Spleen (tissue), 7 donors: ENCODE measurements around the gene ZGRF1.
"Not testable (repeated sequence)": the region's sequence is repeated elsewhere in the genome, so short reads cannot be mapped to it uniquely, and the experiment has no call there.

Experiments
- POLR2A ChIP-seq, 3 donors: fragments of 450-650 bp; IDR thresholded peaks; one replicate each; pipeline ENCODE4 v1.5.1; 2017; ENCODE audit warnings: antibody characterized with exemption in 3 of 3, mild to moderate bottlenecking in 1 of 3
- POLR2AphosphoS5 ChIP-seq, 3 donors: sonication (generic); formaldehyde crosslinking; IDR thresholded peaks; one replicate each; pipeline ENCODE4 v1.5.1; 2017; ENCODE audit warnings: antibody characterized with exemption in 3 of 3
- TF ChIP-seq, protein P1 (sequence below), 11 experiments: fragments of 200-600 bp in 7 of 11; fragments of 450-650 bp in 4 of 11; sonication (generic) in 4 of 11; IDR thresholded peaks in 8 of 11; conservative IDR thresholded peaks in 3 of 11; 1 replicate in 7 of 11; 2 replicates in 4 of 11; pipeline versions ENCODE4 v1.4.0 to v1.8.0; 2016 to 2021; ENCODE audit warnings: antibody characterized with exemption in 11 of 11, inconsistent platforms in 4 of 11, mild to moderate bottlenecking in 1 of 11
- donor health status: DM: no; HTN: no; CAD: no; lungs with moderate emphysema.
- donor health status: DM: no; HTN: no; CAD: no.
- donor health status: DM: no; HTN: no; CAD: no.

DNA sequence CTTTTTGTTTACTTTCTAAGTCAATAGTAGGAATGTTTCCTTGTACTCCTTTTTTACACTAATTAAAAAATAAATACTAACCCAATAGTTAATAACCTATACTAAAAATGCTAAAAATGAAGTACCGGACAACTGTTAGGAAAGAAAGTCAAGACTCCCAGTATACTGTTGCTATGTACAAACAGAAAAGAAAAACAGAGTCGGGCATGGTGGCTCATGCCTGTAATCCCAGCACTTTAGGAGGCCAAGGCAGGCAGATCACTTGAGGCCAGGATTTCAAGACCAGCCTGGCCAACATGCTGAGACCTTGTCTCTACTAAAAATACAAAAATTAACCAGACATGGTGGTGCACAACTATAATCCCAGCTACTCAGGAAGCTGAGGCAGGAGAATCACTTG lies 23.9 kb downstream of the ZGRF1 start:
- not testable (repeated sequence) for TF ChIP-seq POLR2AphosphoS5, POLR2A (IDR thresholded peaks at IDR 0.05)
- TF ChIP-seq, protein P1, sequence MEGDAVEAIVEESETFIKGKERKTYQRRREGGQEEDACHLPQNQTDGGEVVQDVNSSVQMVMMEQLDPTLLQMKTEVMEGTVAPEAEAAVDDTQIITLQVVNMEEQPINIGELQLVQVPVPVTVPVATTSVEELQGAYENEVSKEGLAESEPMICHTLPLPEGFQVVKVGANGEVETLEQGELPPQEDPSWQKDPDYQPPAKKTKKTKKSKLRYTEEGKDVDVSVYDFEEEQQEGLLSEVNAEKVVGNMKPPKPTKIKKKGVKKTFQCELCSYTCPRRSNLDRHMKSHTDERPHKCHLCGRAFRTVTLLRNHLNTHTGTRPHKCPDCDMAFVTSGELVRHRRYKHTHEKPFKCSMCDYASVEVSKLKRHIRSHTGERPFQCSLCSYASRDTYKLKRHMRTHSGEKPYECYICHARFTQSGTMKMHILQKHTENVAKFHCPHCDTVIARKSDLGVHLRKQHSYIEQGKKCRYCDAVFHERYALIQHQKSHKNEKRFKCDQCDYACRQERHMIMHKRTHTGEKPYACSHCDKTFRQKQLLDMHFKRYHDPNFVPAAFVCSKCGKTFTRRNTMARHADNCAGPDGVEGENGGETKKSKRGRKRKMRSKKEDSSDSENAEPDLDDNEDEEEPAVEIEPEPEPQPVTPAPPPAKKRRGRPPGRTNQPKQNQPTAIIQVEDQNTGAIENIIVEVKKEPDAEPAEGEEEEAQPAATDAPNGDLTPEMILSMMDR (IDR thresholded peaks at IDR 0.05 in 8 of 11, conservative IDR thresholded peaks at IDR 0.05 in 3 of 11), result not testable (repeated sequence)
